ENCODE results near the gene RAB26.
"Not testable (repeated sequence)": the region's sequence is repeated elsewhere in the genome, so short reads cannot be mapped to it uniquely, and the experiment has no call there.

The RAB26 gene

GRCh38 chr16:2117960-2118722, 30.3 kb upstream of the RAB26 start:
- not testable (repeated sequence) for DNase-seq

GRCh38 chr16:2121325-2121724, 27.1 kb upstream of the RAB26 start:
- DNase-seq: peak; percentile 33

- DNase-seq: no peak
These were observed 26.6 kb upstream of the RAB26 start for GRCh38 chr16:2121853-2122252.

GRCh38 chr16:2122429-2122828, 26.0 kb upstream of the RAB26 start:
- DNase-seq: no peak

- DNase-seq: peak; percentile 64
These were observed 25.3 kb upstream of the RAB26 start for GRCh38 chr16:2122934-2123683.

- not testable (repeated sequence) for DNase-seq
These were observed 24.6 kb upstream of the RAB26 start for GRCh38 chr16:2123706-2124376.

GRCh38 chr16:2124377-2124693, 24.1 kb upstream of the RAB26 start:
- not testable (repeated sequence) for DNase-seq

- peak; percentile 34 for DNase-seq
These were observed 23.6 kb upstream of the RAB26 start for GRCh38 chr16:2124694-2125444.

GRCh38 chr16:2125609-2126008, 22.8 kb upstream of the RAB26 start:
- DNase-seq: peak; percentile 23

- DNase-seq: not testable (repeated sequence)
These were observed 22.2 kb upstream of the RAB26 start for GRCh38 chr16:2126161-2126743.

GRCh38 chr16:2126928-2127556, 21.4 kb upstream of the RAB26 start:
- not testable (repeated sequence) for DNase-seq

GRCh38 chr16:2127630-2128280, 20.7 kb upstream of the RAB26 start:
- DNase-seq: peak; percentile 66

GRCh38 chr16:2129251-2129650, 19.2 kb upstream of the RAB26 start:
- not testable (repeated sequence) for DNase-seq

GRCh38 chr16:2129890-2130447, 18.5 kb upstream of the RAB26 start:
- DNase-seq: not testable (repeated sequence)

GRCh38 chr16:2133797-2134196, 14.6 kb upstream of the RAB26 start:
- not testable (repeated sequence) for DNase-seq

GRCh38 chr16:2135071-2135470, 13.4 kb upstream of the RAB26 start:
- DNase-seq: not testable (repeated sequence)

GRCh38 chr16:2135770-2136490, 12.5 kb upstream of the RAB26 start, which contains the start of gene PKD1:
Gene PKD1, minus strand, starts transcription at chr16:2135898. Its CDS starts 209 bp downstream, at chr16:2135689.
- DNase-seq: peak; percentile 87

- peak; percentile 24 for DNase-seq
These were observed 5.2 kb upstream of the RAB26 start for GRCh38 chr16:2142942-2143877.

GRCh38 chr16:2143878-2144485, 4.4 kb upstream of the RAB26 start:
- no peak for DNase-seq
